Measurements from ENCODE around the gene PDCL3. TPM values are rescaled to one million over a fixed set of nuclear protein-coding genes. Genes with fewer than 3 reads are reported as not detected.

PDCL3 gene
- polyA plus RNA-seq, 4 donors, result 29.2 to 39.1 (median 35.4) TPM

DNA sequence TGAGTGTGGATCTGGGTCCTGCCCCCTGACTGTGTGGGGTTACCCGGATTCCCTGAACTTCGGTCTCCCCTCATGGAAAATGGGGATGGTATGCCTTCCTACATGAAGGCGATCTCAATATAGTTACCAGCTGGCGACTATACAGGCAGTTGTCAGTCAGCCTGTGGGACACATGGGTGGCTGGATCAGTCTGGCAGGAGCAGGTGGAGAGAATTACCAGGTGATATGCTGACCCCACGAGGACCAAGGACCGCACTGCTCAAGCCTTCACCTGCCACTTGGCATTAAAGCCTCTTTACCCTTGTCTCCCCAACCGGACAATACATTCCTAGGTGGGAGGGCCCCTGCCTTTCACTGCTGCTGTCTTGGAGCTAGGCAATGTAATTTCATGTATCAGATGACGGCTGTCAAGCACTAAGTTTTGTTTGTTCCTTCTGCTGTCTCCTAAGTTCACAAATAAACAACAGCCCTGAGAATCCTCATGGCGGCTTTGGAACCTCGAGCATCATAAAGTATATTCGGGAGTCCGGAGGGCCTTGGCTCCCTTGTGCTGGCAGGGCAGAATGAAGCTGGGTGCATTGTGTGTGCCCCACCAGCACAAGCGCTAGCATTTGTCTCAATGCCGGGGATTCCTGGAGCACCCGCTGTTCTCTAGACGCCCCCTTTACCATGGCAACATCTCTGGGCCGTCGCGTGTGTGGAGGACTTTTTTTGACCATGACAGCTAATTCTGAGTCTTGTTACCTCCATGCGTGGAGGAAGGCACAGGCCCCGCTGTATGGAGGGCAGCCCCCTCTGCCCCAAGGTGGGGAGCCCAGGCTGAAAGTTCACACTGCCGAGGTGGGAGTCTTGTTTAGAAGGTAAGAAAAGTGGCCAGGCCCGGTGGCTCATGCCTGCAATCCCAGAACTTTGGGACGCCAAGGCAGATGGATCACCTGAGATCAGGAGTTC is 48.6 kb downstream of the PDCL3 start:
- DNase-seq (ENCODE audit: low read depth in 4 of 4, low spot score in 2 of 4), result no peak

DNA sequence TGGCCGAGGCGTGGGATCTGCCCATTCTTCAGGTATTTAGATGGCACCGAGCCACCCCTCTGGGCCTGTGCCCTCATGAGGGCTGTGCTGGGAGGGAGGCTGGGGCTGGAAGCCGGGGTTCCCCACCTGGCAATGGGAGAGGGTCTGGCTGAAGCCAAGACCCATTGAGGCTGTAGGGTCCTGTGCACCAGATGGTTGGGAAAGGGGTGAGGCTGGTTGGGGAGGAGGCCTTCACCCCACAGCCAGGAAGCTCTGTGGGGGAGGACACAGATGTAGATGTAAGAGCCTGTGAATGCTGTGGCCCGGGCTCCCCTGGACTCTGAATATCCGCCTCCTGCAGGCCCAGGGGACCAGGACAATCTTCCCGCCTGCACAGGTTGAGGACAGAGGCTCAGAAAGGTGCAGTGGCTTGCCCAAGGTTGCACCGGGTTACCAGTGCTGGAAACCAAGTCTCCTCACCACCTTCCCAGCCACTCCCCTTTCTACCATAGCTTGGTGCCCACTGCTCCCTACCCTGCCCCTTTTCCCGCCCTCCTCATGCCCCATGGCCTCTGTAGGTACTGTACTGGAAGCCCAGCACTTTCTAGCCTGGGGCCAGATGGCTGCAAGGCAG is 49.7 kb downstream of the PDCL3 start:
- DNase-seq (ENCODE audit: low read depth in 4 of 4, low spot score in 2 of 4), result no peak

GRCh38 chr2:100613719-100614118 is 50.9 kb downstream of the PDCL3 start:
- DNase-seq (ENCODE audit: low read depth in 4 of 4, low spot score in 2 of 4), result no peak

DNA sequence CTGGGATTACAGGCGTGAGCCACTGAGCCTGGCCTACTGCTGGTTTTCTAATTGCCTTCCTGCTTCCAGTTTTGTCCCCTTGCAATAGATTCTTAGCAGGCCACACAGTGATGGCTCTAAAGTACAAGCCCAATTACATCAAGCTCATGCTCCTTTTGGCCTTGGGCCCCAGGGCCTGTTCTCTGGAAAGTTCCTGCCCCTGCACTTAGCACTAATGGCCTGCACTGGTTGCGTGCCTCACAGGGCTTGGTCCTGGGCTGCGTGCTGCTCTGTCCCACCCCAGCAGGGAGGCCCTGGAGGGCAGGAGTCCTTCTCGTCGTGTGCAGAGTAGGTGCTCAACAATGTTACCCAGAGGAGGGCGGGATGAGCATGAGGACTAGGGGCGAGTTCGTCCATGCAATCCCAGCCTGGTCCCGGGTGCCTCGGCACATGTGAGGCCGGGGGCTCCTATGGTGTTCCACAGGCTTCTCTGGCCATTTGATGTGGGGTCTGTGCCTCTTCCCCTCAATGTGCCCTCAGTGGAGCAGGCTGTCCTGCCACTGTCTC is 51.7 kb downstream of the PDCL3 start:
- no peak for DNase-seq (ENCODE audit: low read depth in 4 of 4, low spot score in 2 of 4)

- DNase-seq (ENCODE audit: low read depth in 4 of 4, low spot score in 2 of 4), result no peak
Measured at GRCh38 chr2:100615471-100615870, 52.7 kb downstream of the PDCL3 start.

- DNase-seq (ENCODE audit: low read depth in 4 of 4, low spot score in 2 of 4), result no peak
Measured at GRCh38 chr2:100615886-100616285, 53.1 kb downstream of the PDCL3 start.

DNA sequence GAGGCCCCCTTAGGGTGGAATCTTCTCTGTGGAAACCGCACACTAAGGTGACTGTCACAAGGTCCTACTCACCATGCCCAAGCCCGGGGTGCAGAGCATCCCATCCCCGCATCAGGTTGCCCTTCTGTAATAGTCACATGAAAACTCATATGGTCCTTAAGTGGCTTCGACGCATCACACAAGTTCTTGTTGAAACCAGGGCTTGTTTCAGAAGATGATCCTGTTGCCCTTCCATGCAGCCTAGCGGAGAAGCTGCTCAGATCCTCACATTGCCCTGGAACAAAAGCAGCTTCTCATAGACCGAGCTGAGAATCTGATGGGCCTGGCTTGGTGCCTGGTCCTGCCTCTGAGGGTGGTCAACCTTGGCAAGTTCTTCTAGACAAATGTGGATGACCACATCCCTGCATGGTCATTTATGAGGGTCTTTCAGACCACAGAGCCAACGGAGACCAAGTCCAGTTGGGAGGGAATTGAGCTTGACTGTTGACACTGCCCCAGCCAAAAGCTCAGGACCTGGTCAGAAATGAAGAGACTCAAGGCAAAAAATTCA is 54.1 kb downstream of the PDCL3 start:
- DNase-seq (ENCODE audit: low read depth in 4 of 4, low spot score in 2 of 4), result no peak

- DNase-seq (ENCODE audit: low read depth in 4 of 4, low spot score in 2 of 4), result no peak
Measured at GRCh38 chr2:100619951-100620350, 57.2 kb downstream of the PDCL3 start.

DNA sequence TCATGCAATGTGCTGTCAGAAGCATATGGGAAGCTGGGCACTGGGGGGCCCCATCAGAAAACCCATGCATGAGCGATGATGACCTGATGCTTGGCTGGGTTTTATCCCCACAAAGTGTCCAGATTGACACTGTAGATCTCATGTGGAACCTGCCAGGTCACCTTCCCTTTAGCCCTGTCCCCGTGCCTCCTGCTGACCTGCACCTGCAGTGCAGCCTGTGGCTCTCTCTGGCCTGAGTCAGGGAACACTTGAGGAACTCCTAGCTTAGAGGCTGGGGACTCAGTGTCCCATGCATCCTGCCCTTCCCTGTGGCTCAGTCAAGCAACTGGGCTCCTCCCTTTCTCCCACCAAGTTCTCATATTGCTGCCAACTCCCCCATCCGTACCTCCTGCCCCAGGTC is 57.7 kb downstream of the PDCL3 start:
- no peak for DNase-seq (ENCODE audit: low read depth in 4 of 4, low spot score in 2 of 4)

DNA sequence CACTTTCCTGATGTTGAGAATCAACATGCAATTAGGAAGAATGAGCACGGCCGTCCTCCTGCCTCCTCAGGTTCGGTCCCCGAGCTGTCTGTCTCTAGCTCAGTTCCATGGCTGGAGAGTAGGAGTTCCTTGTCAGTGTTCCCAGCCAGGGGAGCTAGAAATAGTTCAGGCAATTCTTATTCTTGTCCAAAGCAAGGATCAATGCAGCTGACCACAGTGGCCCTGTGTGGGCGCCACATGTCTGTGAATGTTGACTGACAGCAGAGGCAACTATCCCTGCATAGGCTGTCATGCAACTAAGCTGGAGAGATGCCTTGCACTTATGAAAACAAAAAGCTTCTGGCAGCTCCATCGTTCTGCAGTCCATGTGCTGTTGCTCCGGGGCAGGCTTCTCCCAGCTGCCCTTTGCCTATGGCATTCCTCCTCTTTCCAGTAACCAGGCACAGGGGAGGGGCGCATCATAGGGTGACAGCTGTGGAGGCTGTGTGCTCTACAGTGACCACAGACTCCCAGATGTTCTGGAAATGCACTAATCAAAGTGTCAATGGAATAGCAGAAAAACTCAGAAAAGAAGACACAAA is 58.7 kb downstream of the PDCL3 start:
- no peak for DNase-seq (ENCODE audit: low read depth in 4 of 4, low spot score in 2 of 4)

DNA sequence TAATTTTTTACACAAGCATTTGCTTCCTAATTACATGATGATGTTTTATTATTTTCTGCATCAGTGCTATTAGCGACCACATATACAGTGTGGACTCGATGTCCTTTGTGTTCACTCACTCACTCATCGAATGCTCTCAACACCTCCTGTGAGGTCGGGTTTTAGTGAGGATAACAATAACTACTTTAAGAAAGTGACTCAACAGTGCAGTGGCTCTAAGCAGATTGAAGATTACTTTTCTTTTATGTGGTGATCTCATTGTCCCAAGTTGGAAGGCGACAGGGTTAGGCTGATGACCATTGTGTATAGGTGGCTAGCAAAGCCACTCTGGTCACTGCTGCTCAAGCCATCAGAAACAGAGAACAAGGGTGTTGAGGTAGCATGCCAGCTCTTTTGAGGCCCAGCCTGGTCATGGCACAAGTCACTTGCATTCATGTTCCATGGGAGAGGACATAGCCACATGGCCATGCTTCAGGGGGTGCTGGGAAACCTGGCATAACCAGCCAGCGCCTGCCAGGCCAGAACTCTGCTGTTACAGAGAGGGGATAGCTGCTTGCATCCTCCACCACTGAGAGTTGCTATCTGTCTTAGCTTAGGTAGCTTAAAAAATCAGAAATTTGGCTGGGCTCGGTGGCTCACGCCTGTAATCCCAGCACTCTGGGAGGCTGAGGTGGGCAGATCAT is 60.4 kb downstream of the PDCL3 start:
- no peak for DNase-seq (ENCODE audit: low read depth in 4 of 4, low spot score in 2 of 4)

- DNase-seq (ENCODE audit: low read depth in 4 of 4, low spot score in 2 of 4), result no peak
Measured at GRCh38 chr2:100623930-100624329, 61.1 kb downstream of the PDCL3 start.

DNA sequence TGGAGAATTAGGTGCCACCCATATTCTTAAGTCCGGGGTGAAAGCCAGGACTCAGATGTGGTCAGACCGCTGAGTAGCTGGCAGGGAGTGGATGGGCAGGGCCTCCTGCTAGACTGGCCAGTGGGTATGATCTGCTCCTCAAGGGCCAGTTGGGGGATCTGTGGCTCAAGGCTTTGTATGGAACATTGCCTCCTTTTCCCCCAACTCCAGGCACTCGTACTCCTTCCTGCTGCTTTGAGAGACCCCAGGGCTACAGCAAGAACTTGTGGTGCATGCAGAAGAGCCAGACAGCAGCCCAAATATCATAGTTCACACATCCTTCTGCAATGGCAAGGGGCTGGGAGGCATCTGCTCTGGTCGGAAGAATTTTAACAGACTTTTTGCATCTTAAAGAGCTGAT is 61.7 kb downstream of the PDCL3 start:
- DNase-seq (ENCODE audit: low read depth in 4 of 4, low spot score in 2 of 4), result no peak

DNA sequence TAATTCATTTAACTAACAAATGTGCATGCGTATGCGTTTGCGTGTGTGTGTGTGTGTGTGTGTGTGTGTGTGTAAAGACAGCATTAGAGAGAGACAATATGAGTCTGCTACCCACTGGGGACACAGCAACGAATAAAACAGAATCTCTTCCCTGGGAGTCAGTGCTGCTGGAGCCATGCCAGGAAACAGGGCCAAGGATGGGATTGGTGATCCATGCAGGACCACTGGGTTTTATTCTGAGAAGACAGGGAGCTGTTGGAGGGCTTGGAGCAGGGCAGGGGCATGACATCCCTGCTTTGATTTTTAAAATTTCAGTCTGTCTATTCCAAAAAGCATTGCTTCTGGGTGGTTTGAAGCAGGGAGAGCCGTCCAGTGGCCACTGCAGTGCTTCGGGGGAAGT is 62.9 kb downstream of the PDCL3 start:
- DNase-seq (ENCODE audit: low read depth in 4 of 4, low spot score in 2 of 4), result no peak

Other genes starting within 250 kb of the PDCL3 start
- gene LONRF2, start 240.5 kb upstream of the PDCL3 start, polyA plus RNA-seq (ENCODE audit: insufficient read length in 4 of 4), result 1 to 10 TPM; 2.3 to 4.9 (median 3.4) TPM
- 10 to 100 TPM; 20.4 to 23.8 (median 23.0) TPM for gene CHST10, start 145.3 kb upstream of the PDCL3 start, polyA plus RNA-seq (ENCODE audit: insufficient read length in 4 of 4)
- not detected for gene NMS, start 92.5 kb upstream of the PDCL3 start, polyA plus RNA-seq (ENCODE audit: insufficient read length in 4 of 4)